DOHH2 (cell line): Measurements from ENCODE around the gene MRPS31.

ENCODE experiments used
- H3F3A ChIP-seq: fragments of 200-600 bp; sonication (generic), shearing (Covaris generic); 2 replicates; pipeline ENCODE4 v1.6.0; 2016; ENCODE audit warnings: antibody characterized with exemption, mild to moderate bottlenecking; ENCODE audit not compliant: control insufficient read depth, insufficient read depth
- H3K27ac ChIP-seq: fragments of 200-600 bp; sonication (generic); 2 replicates; pipeline ENCODE4 v1.5.1; 2014; ENCODE audit warnings: low read depth, mild to moderate bottlenecking, low read length, moderate library complexity
- H3K27me3 ChIP-seq: fragments of 200-600 bp; sonication (generic); 2 replicates; pipeline ENCODE4 v1.6.1; 2014; ENCODE audit warnings: mild to moderate bottlenecking, low read length, mixed read lengths; ENCODE audit not compliant: control insufficient read depth
- H3K36me3 ChIP-seq: fragments of 200-600 bp; sonication (generic); 2 replicates; pipeline ENCODE4 v1.6.1; 2014; ENCODE audit warnings: mild to moderate bottlenecking, low read length, moderate library complexity, mixed read lengths; ENCODE audit not compliant: control insufficient read depth
- H3K4me1 ChIP-seq: fragments of 200-600 bp; sonication (generic); 2 replicates; pipeline ENCODE4 v1.6.1; 2014; ENCODE audit warnings: mild to moderate bottlenecking, low read length, mixed read lengths; ENCODE audit not compliant: control insufficient read depth
- H3K4me2 ChIP-seq: fragments of 200-600 bp; sonication (generic); 2 replicates; pipeline ENCODE4 v1.6.0; 2014; ENCODE audit warnings: mild to moderate bottlenecking, low read length, moderate library complexity
- H3K4me3 ChIP-seq: fragments of 200-600 bp; sonication (generic); 2 replicates; pipeline ENCODE4 v1.5.1; 2014; ENCODE audit warnings: mild to moderate bottlenecking, low read length, mixed read lengths
- H3K79me2 ChIP-seq: fragments of 200-600 bp; sonication (generic); 2 replicates; pipeline ENCODE4 v1.6.1; 2014; ENCODE audit warnings: mild to moderate bottlenecking, low read length, mixed read lengths; ENCODE audit not compliant: control insufficient read depth
- H3K9me2 ChIP-seq: fragments of 200-600 bp; sonication (generic); replicated peaks from 2 replicates; pipeline ENCODE4 v1.6.1; 2014; ENCODE audit warnings: mild to moderate bottlenecking, low read length, mixed read lengths; ENCODE audit not compliant: control insufficient read depth
- H3K9me3 ChIP-seq: fragments of 200-600 bp; sonication (generic); 2 replicates; pipeline ENCODE4 v1.6.1; 2014; ENCODE audit warnings: antibody characterized with exemption, low read length, mixed read lengths; ENCODE audit not compliant: control insufficient read depth, insufficient read depth
- H4K20me1 ChIP-seq: fragments of 200-600 bp; sonication (generic); 2 replicates; pipeline ENCODE4 v1.6.0; 2014; ENCODE audit warnings: low read depth, mild to moderate bottlenecking, antibody characterized with exemption, low read length, moderate library complexity; ENCODE audit not compliant: control insufficient read depth, insufficient read depth
- EZH2phosphoT487 ChIP-seq: fragments of 200-600 bp; sonication (generic); IDR thresholded peaks from 2 replicates; pipeline ENCODE4 v1.6.1; 2017; ENCODE audit warnings: borderline replicate concordance, mild to moderate bottlenecking, antibody characterized with exemption, low read length, moderate library complexity, mixed read lengths
- TF ChIP-seq, protein P1 (sequence below): fragments of 200-600 bp; sonication (generic); IDR thresholded peaks from one replicate; pipeline ENCODE4 v1.5.1; 2014; ENCODE audit warnings: antibody characterized with exemption, mild to moderate bottlenecking, low read depth, low read length; ENCODE audit not compliant: poor library complexity, severe bottlenecking

Gene MRPS31

GRCh38 chr13:40800559-40800958, 29.6 kb upstream of the MRPS31 start:
- Histone ChIP-seq H3K9me2 (no peaks in the 10 kb centered on the region), H3K27ac (no peak overlapping the region), H3K4me1 (no peaks in the 10 kb centered on the region), H3F3A (no peaks in the 10 kb centered on the region), H4K20me1 (no peaks in the 10 kb centered on the region), H3K36me3 (peaks cover 32% of the 10 kb centered on the region), H3K27me3 (no peaks in the 10 kb centered on the region), H3K4me3 (no peak overlapping the region), H3K4me2 (no peak overlapping the region), H3K9me3 (no peaks in the 10 kb centered on the region), H3K79me2 (no peaks in the 10 kb centered on the region)
- TF ChIP-seq, protein P1, sequence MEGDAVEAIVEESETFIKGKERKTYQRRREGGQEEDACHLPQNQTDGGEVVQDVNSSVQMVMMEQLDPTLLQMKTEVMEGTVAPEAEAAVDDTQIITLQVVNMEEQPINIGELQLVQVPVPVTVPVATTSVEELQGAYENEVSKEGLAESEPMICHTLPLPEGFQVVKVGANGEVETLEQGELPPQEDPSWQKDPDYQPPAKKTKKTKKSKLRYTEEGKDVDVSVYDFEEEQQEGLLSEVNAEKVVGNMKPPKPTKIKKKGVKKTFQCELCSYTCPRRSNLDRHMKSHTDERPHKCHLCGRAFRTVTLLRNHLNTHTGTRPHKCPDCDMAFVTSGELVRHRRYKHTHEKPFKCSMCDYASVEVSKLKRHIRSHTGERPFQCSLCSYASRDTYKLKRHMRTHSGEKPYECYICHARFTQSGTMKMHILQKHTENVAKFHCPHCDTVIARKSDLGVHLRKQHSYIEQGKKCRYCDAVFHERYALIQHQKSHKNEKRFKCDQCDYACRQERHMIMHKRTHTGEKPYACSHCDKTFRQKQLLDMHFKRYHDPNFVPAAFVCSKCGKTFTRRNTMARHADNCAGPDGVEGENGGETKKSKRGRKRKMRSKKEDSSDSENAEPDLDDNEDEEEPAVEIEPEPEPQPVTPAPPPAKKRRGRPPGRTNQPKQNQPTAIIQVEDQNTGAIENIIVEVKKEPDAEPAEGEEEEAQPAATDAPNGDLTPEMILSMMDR = no peak
- no peak for TF ChIP-seq EZH2phosphoT487

GRCh38 chr13:40799508-40799907, 28.5 kb upstream of the MRPS31 start:
- H3K4me2 ChIP-seq = no peak overlapping the region

GRCh38 chr13:40798380-40798779, 27.4 kb upstream of the MRPS31 start:
- no peaks in the 10 kb centered on the region for H3K4me1 ChIP-seq
- H4K20me1 ChIP-seq = no peaks in the 10 kb centered on the region
- no peaks in the 10 kb centered on the region for H3K9me2 ChIP-seq
- no peaks in the 10 kb centered on the region for H3K27me3 ChIP-seq
- H3K9me3 ChIP-seq = no peaks in the 10 kb centered on the region
- TF ChIP-seq, protein P1 = no peak
- TF ChIP-seq EZH2phosphoT487 = no peak
- no peak overlapping the region for H3K4me2 ChIP-seq
- no peak overlapping the region for H3K27ac ChIP-seq
- H3K4me3 ChIP-seq = no peak overlapping the region
- no peaks in the 10 kb centered on the region for H3K79me2 ChIP-seq
- H3F3A ChIP-seq = no peaks in the 10 kb centered on the region
- H3K36me3 ChIP-seq = peaks cover 25% of the 10 kb centered on the region

More at GRCh38 chr13:40799508-40799907, 28.5 kb upstream of the MRPS31 start:
- Histone ChIP-seq H3K9me3 (no peaks in the 10 kb centered on the region), H3K4me1 (no peaks in the 10 kb centered on the region), H3K4me3 (no peak overlapping the region), H3K27me3 (no peaks in the 10 kb centered on the region), H3K27ac (no peak overlapping the region), H3K36me3 (peaks cover 30% of the 10 kb centered on the region), H3K79me2 (no peaks in the 10 kb centered on the region), H4K20me1 (no peaks in the 10 kb centered on the region), H3F3A (no peaks in the 10 kb centered on the region), H3K9me2 (no peaks in the 10 kb centered on the region)
- TF ChIP-seq, protein P1 = no peak
- TF ChIP-seq EZH2phosphoT487 = no peak
